ENCODE data around the gene TNFRSF19. TPM values are rescaled to one million over a fixed set of nuclear protein-coding genes. Genes with fewer than 3 reads are reported as not detected.

Gene TNFRSF19
- total RNA-seq, 1 experiment from 2014 or later: 0.03 TPM

- no peak overlapping the region for H3K4me3 ChIP-seq
- no peaks in the 10 kb centered on the region for H3K9me3 ChIP-seq (replicated peaks)
- no peaks in the 10 kb centered on the region for H3K4me1 ChIP-seq (replicated peaks)
- DNase-seq (ENCODE audit: low read depth in 1 of 2, low spot score in 2 of 2): no peak
- H3K27ac ChIP-seq: no peak overlapping the region
- H3K36me3 ChIP-seq: no peaks in the 10 kb centered on the region
- H3K27me3 ChIP-seq (replicated peaks): no peaks in the 10 kb centered on the region
Observed at GRCh38 chr13:23690668-23691067, 120.5 kb downstream of the TNFRSF19 start.

DNA sequence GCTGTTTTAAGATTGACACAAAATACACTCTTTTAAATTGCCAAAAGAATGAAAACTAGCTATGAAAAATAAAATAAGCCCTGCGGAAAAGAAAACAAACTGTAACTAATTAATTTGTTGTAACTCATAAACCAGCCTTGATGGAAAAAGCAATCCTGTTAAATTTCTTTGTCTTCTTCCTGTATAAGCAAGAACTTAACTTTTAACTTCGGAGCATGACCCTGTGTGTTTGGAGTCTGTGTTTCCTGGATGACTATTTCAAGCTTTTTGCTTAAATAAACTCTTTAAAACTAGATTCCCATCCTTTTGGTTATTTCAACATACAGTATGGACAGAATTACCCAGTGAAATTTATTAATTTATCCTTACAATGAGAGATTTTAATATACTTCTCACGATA lies 122.6 kb downstream of the TNFRSF19 start:
- H3K4me3 ChIP-seq: no peak overlapping the region
- H3K36me3 ChIP-seq: no peaks in the 10 kb centered on the region
- H3K4me1 ChIP-seq (replicated peaks): no peaks in the 10 kb centered on the region
- no peak for DNase-seq (ENCODE audit: low read depth in 1 of 2, low spot score in 2 of 2)
- H3K27me3 ChIP-seq (replicated peaks): no peaks in the 10 kb centered on the region
- H3K27ac ChIP-seq: no peak overlapping the region
- H3K9me3 ChIP-seq (replicated peaks): no peaks in the 10 kb centered on the region

GRCh38 chr13:23695196-23695595 lies 125.0 kb downstream of the TNFRSF19 start:
- no peak overlapping the region for H3K27ac ChIP-seq
- H3K36me3 ChIP-seq: no peaks in the 10 kb centered on the region
- no peaks in the 10 kb centered on the region for H3K27me3 ChIP-seq (replicated peaks)
- no peaks in the 10 kb centered on the region for H3K4me1 ChIP-seq (replicated peaks)
- H3K4me3 ChIP-seq: no peak overlapping the region
- no peak for DNase-seq (ENCODE audit: low read depth in 1 of 2, low spot score in 2 of 2)
- H3K9me3 ChIP-seq (replicated peaks): no peaks in the 10 kb centered on the region

DNA sequence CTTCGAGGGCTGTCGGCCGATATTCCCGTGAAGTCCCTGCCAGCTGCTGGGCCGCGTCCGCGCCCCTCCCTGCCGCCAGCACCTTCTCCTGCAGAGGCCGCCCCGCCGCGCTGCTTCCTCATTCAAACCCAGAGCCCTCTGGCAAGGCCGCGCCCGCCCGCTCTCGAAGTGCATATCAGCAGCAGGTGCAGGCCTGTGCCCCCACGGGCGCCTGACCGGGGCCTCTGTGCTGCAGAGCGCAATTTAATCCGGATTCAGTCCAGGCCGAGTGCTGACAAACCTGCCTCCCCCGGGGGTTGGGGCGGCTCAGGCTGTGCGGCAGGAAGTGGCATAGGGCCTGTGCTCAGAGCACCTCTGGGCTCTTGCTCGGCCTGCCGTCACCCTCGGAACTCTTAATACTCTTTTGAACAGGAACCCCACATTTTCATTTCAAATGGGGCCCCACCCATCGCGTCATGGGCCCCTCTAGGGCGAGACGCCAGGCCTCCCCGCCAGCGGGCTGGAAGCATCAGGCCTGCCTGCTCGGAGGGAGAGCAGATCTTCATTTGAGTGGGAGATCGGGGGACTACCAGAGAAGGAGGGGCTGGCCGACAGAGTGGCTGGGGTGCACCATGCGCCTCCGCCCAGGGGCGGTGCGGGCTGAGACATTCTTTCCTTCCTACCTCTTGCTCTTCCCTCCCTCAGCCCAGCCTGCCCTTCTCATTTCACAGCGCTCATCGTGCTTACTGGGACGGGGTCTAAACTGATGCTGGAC lies 125.7 kb downstream of the TNFRSF19 start:
- H3K27me3 ChIP-seq (replicated peaks): no peaks in the 10 kb centered on the region
- H3K4me1 ChIP-seq (replicated peaks): no peaks in the 10 kb centered on the region
- H3K27ac ChIP-seq: no peak overlapping the region
- no peaks in the 10 kb centered on the region for H3K36me3 ChIP-seq
- no peaks in the 10 kb centered on the region for H3K9me3 ChIP-seq (replicated peaks)
- H3K4me3 ChIP-seq: no peak overlapping the region
- DNase-seq (ENCODE audit: low read depth in 1 of 2, low spot score in 2 of 2): no peak

- Histone ChIP-seq H3K27ac (no peak overlapping the region), H3K27me3 (replicated peaks) (no peaks in the 10 kb centered on the region), H3K4me3 (no peak overlapping the region), H3K9me3 (replicated peaks) (no peaks in the 10 kb centered on the region), H3K36me3 (no peaks in the 10 kb centered on the region), H3K4me1 (replicated peaks) (no peaks in the 10 kb centered on the region)
- no peak for DNase-seq (ENCODE audit: low read depth in 1 of 2, low spot score in 2 of 2)
Observed at GRCh38 chr13:23696610-23697009, 126.4 kb downstream of the TNFRSF19 start.

- Histone ChIP-seq H3K4me3 (no peak overlapping the region), H3K9me3 (replicated peaks) (no peaks in the 10 kb centered on the region), H3K27ac (no peak overlapping the region), H3K4me1 (replicated peaks) (no peaks in the 10 kb centered on the region), H3K27me3 (replicated peaks) (no peaks in the 10 kb centered on the region), H3K36me3 (no peaks in the 10 kb centered on the region)
- no peak for DNase-seq (ENCODE audit: low read depth in 1 of 2, low spot score in 2 of 2)
Observed at GRCh38 chr13:23697772-23698313, 127.6 kb downstream of the TNFRSF19 start.

- H3K9me3 ChIP-seq (replicated peaks): no peaks in the 10 kb centered on the region
- no peak overlapping the region for H3K4me3 ChIP-seq
- DNase-seq (ENCODE audit: low read depth in 1 of 2, low spot score in 2 of 2): no peak
- H3K4me1 ChIP-seq (replicated peaks): no peaks in the 10 kb centered on the region
- no peaks in the 10 kb centered on the region for H3K36me3 ChIP-seq
- H3K27me3 ChIP-seq (replicated peaks): no peaks in the 10 kb centered on the region
- no peak overlapping the region for H3K27ac ChIP-seq
Observed at GRCh38 chr13:23699271-23699670, 129.1 kb downstream of the TNFRSF19 start.

- Histone ChIP-seq H3K4me3 (no peak overlapping the region), H3K4me1 (replicated peaks) (no peaks in the 10 kb centered on the region), H3K27ac (no peak overlapping the region), H3K9me3 (replicated peaks) (no peaks in the 10 kb centered on the region), H3K36me3 (no peaks in the 10 kb centered on the region), H3K27me3 (replicated peaks) (no peaks in the 10 kb centered on the region)
- DNase-seq (ENCODE audit: low read depth in 1 of 2, low spot score in 2 of 2): no peak
Observed at GRCh38 chr13:23701186-23701585, 131.0 kb downstream of the TNFRSF19 start.

DNA sequence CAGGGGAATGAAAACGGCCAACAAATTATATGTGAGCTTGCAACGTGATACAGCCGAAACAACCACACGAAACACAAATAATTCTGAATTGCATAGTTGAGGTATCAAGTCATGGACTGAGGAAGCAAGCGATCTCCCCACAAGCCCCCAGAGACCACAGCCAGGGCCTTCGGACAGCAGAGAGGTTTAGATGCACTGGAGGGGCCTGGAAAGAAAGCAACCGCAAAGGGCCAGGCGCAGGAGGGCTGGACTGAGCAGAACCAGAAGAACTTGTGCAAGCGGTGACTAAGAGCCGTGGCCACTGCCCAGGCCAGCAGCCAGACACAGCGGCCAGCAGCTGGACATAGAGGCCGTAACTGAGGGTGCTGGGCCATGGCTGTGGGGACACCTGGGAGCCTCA lies 131.4 kb downstream of the TNFRSF19 start:
- Histone ChIP-seq H3K9me3 (replicated peaks) (no peaks in the 10 kb centered on the region), H3K36me3 (no peaks in the 10 kb centered on the region), H3K27ac (no peak overlapping the region), H3K4me1 (replicated peaks) (no peaks in the 10 kb centered on the region), H3K27me3 (replicated peaks) (no peaks in the 10 kb centered on the region), H3K4me3 (no peak overlapping the region)
- peak in 1 of 2 experiments; percentile 5 for DNase-seq (ENCODE audit: low read depth in 1 of 2, low spot score in 2 of 2)

DNA sequence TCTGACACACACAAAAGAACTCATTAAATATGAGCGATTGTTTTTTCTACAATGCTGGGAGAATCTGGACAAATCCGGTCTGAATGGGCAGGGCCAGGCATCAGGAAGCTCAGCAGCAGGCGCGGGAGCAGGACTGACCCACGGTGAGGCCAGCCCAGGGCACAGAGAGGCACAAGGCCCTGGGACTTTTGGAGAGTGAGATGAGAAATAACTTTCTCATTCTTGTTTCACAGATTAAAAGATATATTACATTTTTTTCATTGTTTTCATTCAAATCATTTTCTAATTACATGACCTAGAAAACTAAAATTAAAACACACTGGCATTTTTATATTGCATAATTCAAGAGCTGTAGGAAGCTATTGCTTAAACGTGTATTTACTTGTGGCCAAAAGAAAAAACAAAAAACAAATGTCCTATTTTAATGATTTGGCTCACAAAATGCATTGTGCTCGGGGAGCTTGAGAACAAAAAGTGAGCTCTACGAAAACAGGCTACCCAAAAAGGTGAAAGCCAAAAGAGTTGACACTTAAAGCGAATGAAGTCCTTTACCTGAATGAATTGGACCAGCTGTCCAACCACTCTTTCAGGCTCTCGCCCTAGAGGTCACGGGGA lies 133.1 kb downstream of the TNFRSF19 start:
- H3K36me3 ChIP-seq: no peaks in the 10 kb centered on the region
- no peak for DNase-seq (ENCODE audit: low read depth in 1 of 2, low spot score in 2 of 2)
- H3K4me3 ChIP-seq: no peak overlapping the region
- H3K4me1 ChIP-seq (replicated peaks): no peaks in the 10 kb centered on the region
- no peak overlapping the region for H3K27ac ChIP-seq
- no peaks in the 10 kb centered on the region for H3K9me3 ChIP-seq (replicated peaks)
- no peaks in the 10 kb centered on the region for H3K27me3 ChIP-seq (replicated peaks)

GRCh38 chr13:23705583-23705982 lies 135.4 kb downstream of the TNFRSF19 start:
- Histone ChIP-seq H3K27me3 (replicated peaks) (no peaks in the 10 kb centered on the region), H3K4me3 (no peak overlapping the region), H3K4me1 (replicated peaks) (no peaks in the 10 kb centered on the region), H3K36me3 (no peaks in the 10 kb centered on the region), H3K27ac (no peak overlapping the region), H3K9me3 (replicated peaks) (no peaks in the 10 kb centered on the region)
- DNase-seq (ENCODE audit: low read depth in 1 of 2, low spot score in 2 of 2): no peak

GRCh38 chr13:23707674-23708073 lies 137.5 kb downstream of the TNFRSF19 start:
- H3K4me3 ChIP-seq: no peak overlapping the region
- no peak for DNase-seq (ENCODE audit: low read depth in 1 of 2, low spot score in 2 of 2)
- no peaks in the 10 kb centered on the region for H3K36me3 ChIP-seq
- H3K4me1 ChIP-seq (replicated peaks): no peaks in the 10 kb centered on the region
- H3K9me3 ChIP-seq (replicated peaks): no peaks in the 10 kb centered on the region
- no peaks in the 10 kb centered on the region for H3K27me3 ChIP-seq (replicated peaks)
- no peak overlapping the region for H3K27ac ChIP-seq

- Histone ChIP-seq H3K27me3 (replicated peaks) (no peaks in the 10 kb centered on the region), H3K27ac (no peak overlapping the region), H3K36me3 (no peaks in the 10 kb centered on the region), H3K4me1 (replicated peaks) (no peaks in the 10 kb centered on the region), H3K9me3 (replicated peaks) (no peaks in the 10 kb centered on the region), H3K4me3 (no peak overlapping the region)
- DNase-seq (ENCODE audit: low read depth in 1 of 2, low spot score in 2 of 2): no peak
Observed at GRCh38 chr13:23709536-23709935, 139.3 kb downstream of the TNFRSF19 start.

GRCh38 chr13:23710366-23710765 lies 140.2 kb downstream of the TNFRSF19 start:
- Histone ChIP-seq H3K9me3 (replicated peaks) (no peaks in the 10 kb centered on the region), H3K36me3 (no peaks in the 10 kb centered on the region), H3K27me3 (replicated peaks) (no peaks in the 10 kb centered on the region), H3K4me3 (no peak overlapping the region), H3K4me1 (replicated peaks) (no peaks in the 10 kb centered on the region), H3K27ac (no peak overlapping the region)
- no peak for DNase-seq (ENCODE audit: low read depth in 1 of 2, low spot score in 2 of 2)

All from SJSA1 (cell line).